HEK293T (cell line): ENCODE measurements around the gene CXXC5.

ENCODE experiments used
- CTCF ChIA-PET: fragments of 350-600 bp; formaldehyde crosslinking; extraction: SDS; loops from one replicate; lab custom pipeline; 2021; ENCODE audit warnings: antibody characterized with exemption, inconsistent platforms; lab: Yijun Ruan, JAX
- POLR2A ChIA-PET: fragments of 350-600 bp; formaldehyde crosslinking; extraction: SDS; loops from one replicate; lab custom pipeline; 2020; ENCODE audit warnings: antibody characterized with exemption, inconsistent platforms; lab: Yijun Ruan, JAX
- DNase-seq: peaks from one replicate; pipeline ENCODE4 v3.0.0; 2012; ENCODE audit warnings: mixed read lengths; ENCODE audit errors: extremely low spot score
- ARNT ChIP-seq: fragments of 450-650 bp; IDR thresholded peaks from 2 replicates; pipeline ENCODE4 v1.6.1; 2017; ENCODE audit warnings: mild to moderate bottlenecking
- BHLHE40 ChIP-seq: fragments of 450-650 bp; IDR thresholded peaks from 2 replicates; pipeline ENCODE4 v1.6.1; 2016; ENCODE audit warnings: mild to moderate bottlenecking, moderate library complexity, borderline replicate concordance
- CTBP1 ChIP-seq: fragments of 450-650 bp; IDR thresholded peaks from 2 replicates; pipeline ENCODE4 v1.6.1; 2016; ENCODE audit warnings: borderline replicate concordance
- ELF4 ChIP-seq: fragments of 450-650 bp; IDR thresholded peaks from 2 replicates; pipeline ENCODE4 v1.6.1; 2017; ENCODE audit warnings: antibody characterized with exemption
- FOXA1 ChIP-seq: fragments of 450-650 bp; IDR thresholded peaks from 2 replicates; pipeline ENCODE4 v1.6.1; 2016; ENCODE audit warnings: mild to moderate bottlenecking
- FOXK2 ChIP-seq: fragments of 450-650 bp; IDR thresholded peaks from 2 replicates; pipeline ENCODE4 v1.6.1; 2016; ENCODE audit warnings: mild to moderate bottlenecking
- FOXM1 ChIP-seq: fragments of 450-650 bp; IDR thresholded peaks from 2 replicates; pipeline ENCODE4 v1.6.1; 2017; ENCODE audit warnings: mild to moderate bottlenecking, borderline replicate concordance
- HDGF ChIP-seq: fragments of 450-650 bp; IDR thresholded peaks from 2 replicates; pipeline ENCODE4 v1.6.1; 2017; ENCODE audit warnings: antibody characterized with exemption, borderline replicate concordance
- L3MBTL2 ChIP-seq: fragments of 450-650 bp; conservative IDR thresholded peaks from 2 replicates; pipeline ENCODE4 v1.6.1; 2016; ENCODE audit warnings: mild to moderate bottlenecking
- LEF1 ChIP-seq: fragments of 450-650 bp; IDR thresholded peaks from 2 replicates; pipeline ENCODE4 v1.6.1; 2017; ENCODE audit warnings: mild to moderate bottlenecking, borderline replicate concordance
- NFRKB ChIP-seq: fragments of 450-650 bp; IDR thresholded peaks from 2 replicates; pipeline ENCODE4 v1.6.1; 2016; ENCODE audit warnings: mild to moderate bottlenecking, moderate library complexity
- PKNOX1 ChIP-seq: fragments of 450-650 bp; IDR thresholded peaks from 2 replicates; pipeline ENCODE4 v1.6.1; 2016
- SP1 ChIP-seq: fragments of 450-650 bp; IDR thresholded peaks from 2 replicates; pipeline ENCODE4 v1.6.1; 2017
- SUZ12 ChIP-seq: fragments of 450-650 bp; IDR thresholded peaks from 2 replicates; pipeline ENCODE4 v1.6.1; 2016; ENCODE audit warnings: mild to moderate bottlenecking
- TARDBP ChIP-seq: fragments of 450-650 bp; IDR thresholded peaks from 2 replicates; pipeline ENCODE4 v1.6.1; 2016
- ZNF384 ChIP-seq: fragments of 450-650 bp; IDR thresholded peaks from 2 replicates; pipeline ENCODE4 v1.6.1; 2016

CXXC5 gene

DNA sequence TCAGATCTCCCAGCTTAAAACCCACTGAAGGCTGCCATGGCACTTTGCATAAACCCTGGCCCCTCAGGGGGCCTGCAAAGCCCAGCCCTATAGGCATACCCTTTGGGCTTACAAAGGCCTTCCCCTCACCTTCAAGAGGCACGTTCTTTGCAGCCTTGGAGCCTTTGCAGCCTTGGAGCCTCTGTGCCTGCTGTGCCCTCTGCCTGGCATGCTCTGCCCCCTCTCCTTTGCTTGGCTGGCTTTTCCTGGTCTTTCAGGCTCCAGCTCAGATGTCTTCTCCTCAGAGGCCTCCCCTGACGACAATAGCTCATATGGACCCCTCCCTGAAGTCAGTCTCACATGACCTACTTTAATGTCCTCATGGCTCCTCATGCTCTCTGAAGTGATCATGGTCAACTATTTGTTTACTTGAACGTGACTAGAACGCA, 60.3 kb downstream of the CXXC5 start:
- POLR2A ChIA-PET = interaction anchor here (0.8 to 2.0 kb wide), 2 partner anchors 10 to 40 kb away, joined by 3 to 7 read pairs; no protein-coding TSS in a partner anchor
- CTCF ChIA-PET = interaction anchor here (1.1 kb wide), 1 partner anchor 57 kb away, joined by 4 read pairs; no protein-coding TSS in a partner anchor
- TF ChIP-seq ARNT = no peak
- no peak for TF ChIP-seq CTBP1
- TF ChIP-seq FOXK2 = no peak
- no peak for TF ChIP-seq BHLHE40
- no peak for TF ChIP-seq HDGF
- TF ChIP-seq NFRKB = no peak
- TF ChIP-seq ZNF384 = no peak
- no peak for TF ChIP-seq FOXM1
- TF ChIP-seq L3MBTL2 = no peak
- no peak for DNase-seq

DNA sequence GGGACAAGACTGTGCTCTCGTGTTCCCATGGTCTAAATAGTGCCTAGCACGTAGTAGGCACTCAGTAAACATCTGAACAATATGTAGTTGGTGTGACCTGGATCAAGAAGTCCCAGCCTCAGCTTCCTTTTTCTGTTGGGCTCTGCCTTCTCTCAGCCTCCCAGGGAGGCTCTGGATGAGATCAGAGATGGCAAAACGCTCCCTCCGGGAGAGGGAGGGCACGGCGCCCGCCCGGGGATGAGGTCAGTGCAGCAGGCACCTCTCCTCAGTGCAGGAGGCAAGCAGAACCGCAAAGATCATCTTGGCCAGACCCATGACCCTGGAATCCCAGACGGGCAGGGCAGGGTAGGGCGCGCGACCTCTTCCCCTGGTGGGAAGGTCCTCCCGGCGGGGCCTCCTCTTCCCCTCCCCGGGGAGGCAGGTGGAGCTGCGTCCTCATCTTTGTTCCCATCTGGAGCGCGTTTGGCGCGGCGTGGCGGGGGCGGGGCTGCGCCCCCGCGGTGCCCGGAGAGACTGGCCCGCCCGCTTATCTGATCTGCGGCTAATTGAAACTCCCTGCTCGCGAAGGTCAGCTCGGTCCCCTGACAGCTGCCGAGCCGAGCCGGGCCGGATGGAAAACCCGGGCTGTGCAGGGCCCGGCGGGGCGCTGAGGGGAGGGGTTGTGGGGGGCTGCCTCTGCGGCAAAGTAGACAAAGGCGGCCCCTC, 60.9 kb downstream of the CXXC5 start:
- ChIA-PET POLR2A (interaction anchor here (2.0 to 2.5 kb wide), 3 partner anchors 8 to 148 kb away, joined by 7 to 9 read pairs (median 7); partner anchors contain the start of gene UBE2D2), CTCF (interaction anchor here (1.1 kb wide), 1 partner anchor 57 kb away, joined by 4 read pairs; no protein-coding TSS in a partner anchor)
- peak; percentile 45 for DNase-seq
- TF ChIP-seq CTBP1 (no peak), BHLHE40 (no peak), TARDBP (no peak), PKNOX1 (no peak), SUZ12 (no peak), SP1 (no peak), ELF4 (no peak), ZNF384 (no peak), L3MBTL2 (no peak), LEF1 (no peak), FOXA1 (no peak), HDGF (no peak), FOXM1 (no peak; the same call in 1 of the 2 replicates), FOXK2 (no peak)

GRCh38 chr5:139709582-139710318, 61.6 kb downstream of the CXXC5 start:
- TF ChIP-seq CTBP1 (no peak), ELF4 (no peak), TARDBP (no peak), LEF1 (no peak)
- POLR2A ChIA-PET = interaction anchor here (1.1 to 2.5 kb wide), 4 partner anchors 9 to 149 kb away, joined by 3 to 9 read pairs (median 7); partner anchors contain the start of gene UBE2D2
- CTCF ChIA-PET = interaction anchor here (0.6 to 1.5 kb wide), 3 partner anchors 39 to 189 kb away, joined by 4 to 6 read pairs (median 6); no protein-coding TSS in a partner anchor
- no peak for DNase-seq

DNA sequence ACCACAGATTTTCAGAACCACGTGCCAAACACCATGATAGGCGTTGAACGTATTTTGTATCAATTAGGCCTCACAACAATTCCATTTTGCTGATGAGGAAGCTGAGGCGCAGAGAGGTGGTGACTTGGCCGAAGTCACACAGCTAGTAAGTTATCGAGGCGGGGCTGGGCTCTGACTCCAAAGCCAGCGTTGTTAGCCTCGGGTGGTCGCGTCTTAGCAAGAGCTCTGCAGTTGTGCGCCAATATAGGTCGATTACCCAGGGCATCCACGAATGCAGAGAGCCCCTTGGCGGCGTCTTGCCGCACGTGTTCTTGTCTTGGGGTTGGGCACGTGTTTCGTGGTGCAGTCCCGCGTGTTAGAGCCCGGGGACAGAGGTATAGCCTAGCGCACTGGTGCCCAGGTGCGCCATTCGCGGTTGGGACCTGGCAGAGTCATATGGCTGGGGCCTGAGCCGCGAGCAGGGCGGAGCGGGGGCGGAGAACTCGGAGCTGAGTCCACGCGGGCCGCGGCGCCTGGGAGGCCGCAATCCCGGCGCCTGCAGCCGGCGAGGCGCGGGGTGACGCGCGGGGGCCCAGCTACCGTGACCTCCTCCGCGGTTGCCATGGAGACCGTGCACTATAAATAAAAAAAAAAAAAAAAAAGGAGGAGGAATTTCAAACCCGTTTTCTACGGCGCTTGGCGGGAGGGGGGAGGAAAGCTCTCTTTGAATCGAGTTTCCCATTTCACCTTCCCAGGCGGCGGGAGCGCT, 62.3 kb downstream of the CXXC5 start:
- ChIA-PET CTCF (interaction anchor here (0.6 to 2.2 kb wide), 12 partner anchors 9 to 189 kb away, joined by 3 to 12 read pairs (median 4); no protein-coding TSS in a partner anchor), POLR2A (interaction anchor here (1.1 to 2.5 kb wide), 3 partner anchors 9 to 149 kb away, joined by 3 to 9 read pairs (median 7); partner anchors contain the start of gene UBE2D2)
- DNase-seq = peak; percentile 37
- TF ChIP-seq CTBP1 (no peak), FOXM1 (no peak), ZNF384 (peak; percentile 86), ARNT (no peak), FOXA1 (no peak), SP1 (no peak), BHLHE40 (no peak), HDGF (no peak), PKNOX1 (no peak), FOXK2 (no peak), L3MBTL2 (peak; percentile 41), LEF1 (no peak), SUZ12 (no peak), ELF4 (no peak), TARDBP (no peak), NFRKB (no peak)

DNA sequence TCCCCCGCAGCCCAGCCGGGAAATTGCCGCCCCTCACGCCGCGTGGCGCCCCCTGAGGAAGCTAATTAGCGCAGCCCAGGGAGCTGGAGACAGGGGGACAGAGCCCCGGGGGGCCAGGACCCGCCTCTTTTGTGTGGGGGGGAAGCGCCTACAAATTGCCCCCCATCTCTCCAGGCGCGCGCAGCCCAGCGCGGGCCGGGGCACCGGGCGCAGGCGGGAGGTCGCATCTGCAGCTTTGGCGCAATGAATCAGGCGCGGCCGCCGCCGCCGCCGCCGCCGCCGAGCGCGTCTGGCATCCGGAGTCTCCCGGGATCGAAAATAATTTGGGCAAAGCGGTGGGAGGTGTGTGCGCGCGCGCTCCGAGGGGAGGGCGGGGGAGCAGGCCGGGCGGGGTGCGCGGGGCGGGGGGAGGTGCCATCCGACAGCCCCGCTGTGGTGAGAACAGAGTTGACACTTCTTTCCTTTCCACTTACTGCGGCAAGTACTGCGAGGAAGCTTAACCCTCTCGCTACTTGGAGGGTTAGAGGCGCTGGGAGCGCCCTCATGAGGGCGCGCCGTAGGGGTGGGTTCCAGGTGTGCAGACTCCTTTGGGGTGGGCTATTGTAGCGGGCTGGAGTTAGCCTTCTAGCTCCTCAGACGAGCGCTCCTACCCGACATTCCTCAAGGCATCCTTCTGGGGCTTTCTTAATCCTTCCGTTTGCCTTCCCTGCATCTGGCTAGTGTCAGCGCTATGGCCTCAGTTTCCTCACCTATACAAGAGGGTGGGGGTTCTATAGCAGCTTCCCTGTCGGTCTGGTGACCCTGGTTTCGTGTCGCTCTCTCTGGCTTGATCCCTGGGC, 63.1 kb downstream of the CXXC5 start:
- ChIA-PET CTCF (interaction anchor here (0.6 to 2.2 kb wide), 10 partner anchors 10 to 78 kb away, joined by 3 to 12 read pairs (median 4); no protein-coding TSS in a partner anchor), POLR2A (interaction anchor here (1.1 to 2.5 kb wide), 2 partner anchors 18 to 150 kb away, joined by 3 to 9 read pairs; partner anchors contain the start of gene UBE2D2)
- DNase-seq = peak; percentile 67
- no peak for TF ChIP-seq ZNF384
- TF ChIP-seq TARDBP = no peak
- no peak for TF ChIP-seq FOXA1
- TF ChIP-seq PKNOX1 = no peak
- TF ChIP-seq HDGF = no peak
- no peak for TF ChIP-seq ARNT
- no peak for TF ChIP-seq SUZ12
- no peak for TF ChIP-seq FOXK2
- TF ChIP-seq FOXM1 = no peak
- no peak; the same call in 1 of the 2 replicates for TF ChIP-seq L3MBTL2
- no peak for TF ChIP-seq SP1
- no peak for TF ChIP-seq LEF1
- TF ChIP-seq BHLHE40 = no peak
- TF ChIP-seq CTBP1 = no peak
- no peak for TF ChIP-seq ELF4
- no peak for TF ChIP-seq NFRKB
